Measurements from ENCODE around the gene ITGA2. TPM values are rescaled to one million over a fixed set of nuclear protein-coding genes. Genes with fewer than 3 reads are reported as not detected.

ITGA2 gene
- total and polyA plus RNA-seq, 2 of the 8 experiments (the other 6 are each of a cell fraction or from before 2014, with no cell fraction given) = 1.4 to 7.7 TPM

DNA sequence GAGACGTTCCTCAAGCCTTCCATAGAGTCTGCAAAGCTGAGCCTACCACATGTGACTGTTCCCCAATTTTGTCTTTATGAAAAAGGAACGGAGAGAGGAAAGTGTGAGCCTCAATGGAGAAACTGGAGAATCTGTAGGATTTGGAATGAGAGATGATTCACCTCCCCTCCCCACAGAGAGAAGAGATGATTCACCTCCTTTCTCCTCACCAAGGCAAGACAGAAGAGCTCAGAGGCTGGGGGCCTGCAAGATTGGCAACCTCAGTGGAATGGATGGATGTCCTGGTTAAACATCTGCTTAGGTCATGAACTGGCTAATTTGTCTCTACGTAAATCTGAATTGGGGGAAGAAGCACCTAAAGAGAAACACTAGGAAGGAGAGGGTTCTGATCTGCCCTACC, 137.4 kb downstream of the ITGA2 start (continued):
- no peak for TF ChIP-seq CHD2 (IDR thresholded peaks at IDR 0.05; ENCODE audit: low read length)
- TF ChIP-seq BRCA1 (IDR thresholded peaks at IDR 0.05; ENCODE audit: low read depth, low read length) = no peak
- no peak for TF ChIP-seq KDM1A (IDR thresholded peaks at IDR 0.05; ENCODE audit: borderline replicate concordance, low read length)
- no peak for TF ChIP-seq HDAC2 (IDR thresholded peaks at IDR 0.05; ENCODE audit: borderline replicate concordance in 1 of 2, low read depth in 2 of 2, low read length in 2 of 2)
- TF ChIP-seq EZH2 (IDR thresholded peaks at IDR 0.05; ENCODE audit: low read depth, low read length, severe bottlenecking) = no peak

All from H1 (cell line).